Neural cell (in vitro differentiated cells): ENCODE results near the gene RSBN1. TPM values are rescaled to one million over a fixed set of nuclear protein-coding genes. Genes with fewer than 3 reads are reported as not detected.

Source experiments
- H2AFZ ChIP-seq: fragments of 200-600, 300-800 bp; sonication (generic), shearing (Covaris generic); 2 replicates; pipeline ENCODE4 v1.6.0; 2014; ENCODE audit warnings: low read depth, mild to moderate bottlenecking, antibody characterized with exemption, low read length, moderate library complexity
- H3F3A ChIP-seq: fragments of 200-600 bp; shearing (Covaris generic); 2 replicates; pipeline ENCODE4 v1.6.1; 2016; ENCODE audit warnings: mild to moderate bottlenecking, moderate library complexity, mixed read lengths, antibody characterized with exemption, low read length; ENCODE audit not compliant: insufficient read depth, poor library complexity, severe bottlenecking
- H3K27ac ChIP-seq: fragments of 200-600, 300-800 bp; sonication (generic), shearing (Covaris generic); 2 replicates; pipeline ENCODE4 v1.5.1; 2014; ENCODE audit warnings: mild to moderate bottlenecking, low read length, moderate library complexity
- H3K27me3 ChIP-seq: fragments of 300-800, 200-600 bp; sonication (generic), shearing (Covaris generic); 2 replicates; pipeline ENCODE4 v1.6.0; 2014; ENCODE audit warnings: mild to moderate bottlenecking, low read depth, low read length, moderate library complexity; ENCODE audit not compliant: insufficient read depth
- H3K36me3 ChIP-seq: fragments of 300-800, 200-600 bp; sonication (generic), shearing (Covaris generic); 2 replicates; pipeline ENCODE4 v1.5.1; 2014; ENCODE audit warnings: mild to moderate bottlenecking, antibody characterized with exemption, low read length, moderate library complexity; ENCODE audit not compliant: insufficient read depth
- H3K4me2 ChIP-seq: fragments of 300-800, 200-600 bp; sonication (generic), shearing (Covaris generic); 2 replicates; pipeline ENCODE4 v1.6.0; 2014; ENCODE audit warnings: mild to moderate bottlenecking, low read length
- H3K4me3 ChIP-seq: fragments of 300-800, 200-600 bp; sonication (generic), shearing (Covaris generic); 2 replicates; pipeline ENCODE4 v1.5.1; 2014; ENCODE audit warnings: mild to moderate bottlenecking, low read length, moderate library complexity
- H3K79me2 ChIP-seq: fragments of 200-600 bp; shearing (Covaris generic); replicated peaks from 2 replicates; pipeline ENCODE4 v1.6.0; 2014; ENCODE audit warnings: mild to moderate bottlenecking, low read length, moderate library complexity; ENCODE audit not compliant: insufficient read depth
- H3K9ac ChIP-seq: fragments of 300-800, 200-600 bp; sonication (generic), shearing (Covaris generic); 2 replicates; pipeline ENCODE4 v1.6.1; 2016; ENCODE audit warnings: mild to moderate bottlenecking, low read length, mixed read lengths
- H3K9me2 ChIP-seq: fragments of 200-600 bp; shearing (Covaris generic); 2 replicates; pipeline ENCODE4 v1.6.1; 2016; ENCODE audit warnings: mild to moderate bottlenecking, low read length, mixed read lengths; ENCODE audit not compliant: insufficient read depth
- H3K9me3 ChIP-seq: fragments of 200-600, 300-800 bp; sonication (generic), shearing (Covaris generic); 2 replicates; pipeline ENCODE4 v1.6.1; 2016; ENCODE audit warnings: mild to moderate bottlenecking, mixed run types, low read length, moderate library complexity, mixed read lengths
- H4K20me1 ChIP-seq: fragments of 200-600 bp; shearing (Covaris generic); 2 replicates; pipeline ENCODE4 v1.6.1; 2016; ENCODE audit warnings: mild to moderate bottlenecking, mixed run types; ENCODE audit not compliant: insufficient read depth
- EP300 ChIP-seq: fragments of 450-650 bp; conservative IDR thresholded peaks from 2 replicates; pipeline ENCODE4 v1.6.1; 2014; ENCODE audit warnings: antibody characterized with exemption, mild to moderate bottlenecking, moderate library complexity; ENCODE audit not compliant: poor library complexity, severe bottlenecking
- EZH2 ChIP-seq: fragments of 200-600, 300-800 bp; shearing (Covaris generic), sonication (generic); IDR thresholded peaks from 2 replicates; pipeline ENCODE4 v1.6.1; 2014; ENCODE audit warnings: antibody characterized with exemption, low read length, borderline replicate concordance, mild to moderate bottlenecking; ENCODE audit not compliant: insufficient read depth, poor library complexity, severe bottlenecking
- MXI1 ChIP-seq: fragments of 450-650 bp; conservative IDR thresholded peaks from 2 replicates; pipeline ENCODE4 v1.6.1; 2014; ENCODE audit warnings: antibody characterized with exemption, mild to moderate bottlenecking; ENCODE audit not compliant: poor library complexity, severe bottlenecking
- POLR2AphosphoS5 ChIP-seq: IDR thresholded peaks from 2 replicates; pipeline ENCODE4 v1.6.1; 2012
- RAD21 ChIP-seq: fragments of 450-650 bp; conservative IDR thresholded peaks from 2 replicates; pipeline ENCODE4 v1.6.1; 2014; ENCODE audit warnings: antibody characterized with exemption, mild to moderate bottlenecking, moderate library complexity
- SMC3 ChIP-seq: fragments of 450-650 bp; conservative IDR thresholded peaks from 2 replicates; pipeline ENCODE4 v1.6.1; 2014; ENCODE audit warnings: antibody characterized with exemption, mild to moderate bottlenecking, moderate library complexity; ENCODE audit not compliant: poor library complexity
- TAF1 ChIP-seq: IDR thresholded peaks from 2 replicates; pipeline ENCODE4 v1.6.1; 2012; ENCODE audit warnings: low read depth
- polyA plus RNA-seq: library from polyadenylated mRNA; depleted of rRNA; stranded (reverse); fragments of >200 nt; gene quantifications from 2 replicates; pipeline ENCODE4 v1.2.3, GENCODE V29; 2014
- TF ChIP-seq, protein P1 (sequence below): IDR thresholded peaks from 2 replicates; pipeline ENCODE4 v1.6.1; 2012; ENCODE audit warnings: borderline replicate concordance
- TF ChIP-seq, protein P2 (sequence below): fragments of 450-650 bp; IDR thresholded peaks from 2 replicates; pipeline ENCODE4 v1.5.1; 2014; ENCODE audit warnings: antibody characterized with exemption, mild to moderate bottlenecking, moderate library complexity; ENCODE audit not compliant: poor library complexity, severe bottlenecking

RSBN1 gene
- polyA plus RNA-seq, 1 donor from 2014 or later: 33.7 TPM

DNA sequence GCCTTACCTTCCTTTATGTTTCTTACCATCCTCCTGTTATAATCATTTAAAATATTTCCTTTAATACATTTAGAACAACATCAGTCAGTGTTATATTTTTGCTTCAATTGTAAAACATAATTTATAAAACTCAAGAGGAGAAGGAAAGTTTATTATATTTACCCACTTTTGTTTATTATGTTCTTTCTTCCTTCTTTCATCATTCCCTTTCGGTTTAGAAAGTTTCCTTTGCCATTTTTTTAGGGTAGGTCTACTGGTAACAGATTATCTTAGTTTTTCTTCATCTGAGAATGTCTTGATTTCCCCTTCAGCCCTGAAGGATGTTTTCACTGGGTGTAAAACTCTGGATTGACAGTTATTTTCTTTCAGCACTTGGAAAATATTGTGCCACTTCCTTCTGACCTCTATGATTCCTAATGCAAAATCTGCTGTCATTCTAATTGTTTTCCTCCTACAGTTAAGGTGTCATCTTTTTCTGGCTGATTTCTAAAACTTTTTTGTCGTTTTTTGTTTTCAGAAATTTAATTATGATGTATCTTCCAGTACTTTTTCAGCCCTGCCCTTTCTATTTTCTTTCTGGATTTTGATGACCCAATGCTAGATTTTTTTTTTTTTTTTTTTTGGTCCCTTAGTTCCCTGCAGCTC is 34.2 kb upstream of the RSBN1 start:
- H3K27ac ChIP-seq: no peak overlapping the region
- H3K27me3 ChIP-seq: no peaks in the 10 kb centered on the region
- no peak overlapping the region for H2AFZ ChIP-seq
- H3K9me3 ChIP-seq: no peaks in the 10 kb centered on the region
- no peaks in the 10 kb centered on the region for H3K36me3 ChIP-seq
- no peaks in the 10 kb centered on the region for H3K9me2 ChIP-seq
- no peak overlapping the region for H3K4me2 ChIP-seq
- no peaks in the 10 kb centered on the region for H3F3A ChIP-seq
- no peak overlapping the region for H3K9ac ChIP-seq
- TF ChIP-seq TAF1: no peak
- TF ChIP-seq, protein P1, sequence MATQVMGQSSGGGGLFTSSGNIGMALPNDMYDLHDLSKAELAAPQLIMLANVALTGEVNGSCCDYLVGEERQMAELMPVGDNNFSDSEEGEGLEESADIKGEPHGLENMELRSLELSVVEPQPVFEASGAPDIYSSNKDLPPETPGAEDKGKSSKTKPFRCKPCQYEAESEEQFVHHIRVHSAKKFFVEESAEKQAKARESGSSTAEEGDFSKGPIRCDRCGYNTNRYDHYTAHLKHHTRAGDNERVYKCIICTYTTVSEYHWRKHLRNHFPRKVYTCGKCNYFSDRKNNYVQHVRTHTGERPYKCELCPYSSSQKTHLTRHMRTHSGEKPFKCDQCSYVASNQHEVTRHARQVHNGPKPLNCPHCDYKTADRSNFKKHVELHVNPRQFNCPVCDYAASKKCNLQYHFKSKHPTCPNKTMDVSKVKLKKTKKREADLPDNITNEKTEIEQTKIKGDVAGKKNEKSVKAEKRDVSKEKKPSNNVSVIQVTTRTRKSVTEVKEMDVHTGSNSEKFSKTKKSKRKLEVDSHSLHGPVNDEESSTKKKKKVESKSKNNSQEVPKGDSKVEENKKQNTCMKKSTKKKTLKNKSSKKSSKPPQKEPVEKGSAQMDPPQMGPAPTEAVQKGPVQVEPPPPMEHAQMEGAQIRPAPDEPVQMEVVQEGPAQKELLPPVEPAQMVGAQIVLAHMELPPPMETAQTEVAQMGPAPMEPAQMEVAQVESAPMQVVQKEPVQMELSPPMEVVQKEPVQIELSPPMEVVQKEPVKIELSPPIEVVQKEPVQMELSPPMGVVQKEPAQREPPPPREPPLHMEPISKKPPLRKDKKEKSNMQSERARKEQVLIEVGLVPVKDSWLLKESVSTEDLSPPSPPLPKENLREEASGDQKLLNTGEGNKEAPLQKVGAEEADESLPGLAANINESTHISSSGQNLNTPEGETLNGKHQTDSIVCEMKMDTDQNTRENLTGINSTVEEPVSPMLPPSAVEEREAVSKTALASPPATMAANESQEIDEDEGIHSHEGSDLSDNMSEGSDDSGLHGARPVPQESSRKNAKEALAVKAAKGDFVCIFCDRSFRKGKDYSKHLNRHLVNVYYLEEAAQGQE: no peak
- TF ChIP-seq, protein P2, sequence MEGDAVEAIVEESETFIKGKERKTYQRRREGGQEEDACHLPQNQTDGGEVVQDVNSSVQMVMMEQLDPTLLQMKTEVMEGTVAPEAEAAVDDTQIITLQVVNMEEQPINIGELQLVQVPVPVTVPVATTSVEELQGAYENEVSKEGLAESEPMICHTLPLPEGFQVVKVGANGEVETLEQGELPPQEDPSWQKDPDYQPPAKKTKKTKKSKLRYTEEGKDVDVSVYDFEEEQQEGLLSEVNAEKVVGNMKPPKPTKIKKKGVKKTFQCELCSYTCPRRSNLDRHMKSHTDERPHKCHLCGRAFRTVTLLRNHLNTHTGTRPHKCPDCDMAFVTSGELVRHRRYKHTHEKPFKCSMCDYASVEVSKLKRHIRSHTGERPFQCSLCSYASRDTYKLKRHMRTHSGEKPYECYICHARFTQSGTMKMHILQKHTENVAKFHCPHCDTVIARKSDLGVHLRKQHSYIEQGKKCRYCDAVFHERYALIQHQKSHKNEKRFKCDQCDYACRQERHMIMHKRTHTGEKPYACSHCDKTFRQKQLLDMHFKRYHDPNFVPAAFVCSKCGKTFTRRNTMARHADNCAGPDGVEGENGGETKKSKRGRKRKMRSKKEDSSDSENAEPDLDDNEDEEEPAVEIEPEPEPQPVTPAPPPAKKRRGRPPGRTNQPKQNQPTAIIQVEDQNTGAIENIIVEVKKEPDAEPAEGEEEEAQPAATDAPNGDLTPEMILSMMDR: no peak
- TF ChIP-seq POLR2AphosphoS5: no peak
- no peak for TF ChIP-seq EP300
- TF ChIP-seq RAD21: no peak
- TF ChIP-seq EZH2: no peak
- TF ChIP-seq SMC3: no peak
- TF ChIP-seq MXI1: no peak
- no peaks in the 10 kb centered on the region for H3K79me2 ChIP-seq
- H3K4me3 ChIP-seq: no peak overlapping the region
- no peaks in the 10 kb centered on the region for H4K20me1 ChIP-seq

DNA sequence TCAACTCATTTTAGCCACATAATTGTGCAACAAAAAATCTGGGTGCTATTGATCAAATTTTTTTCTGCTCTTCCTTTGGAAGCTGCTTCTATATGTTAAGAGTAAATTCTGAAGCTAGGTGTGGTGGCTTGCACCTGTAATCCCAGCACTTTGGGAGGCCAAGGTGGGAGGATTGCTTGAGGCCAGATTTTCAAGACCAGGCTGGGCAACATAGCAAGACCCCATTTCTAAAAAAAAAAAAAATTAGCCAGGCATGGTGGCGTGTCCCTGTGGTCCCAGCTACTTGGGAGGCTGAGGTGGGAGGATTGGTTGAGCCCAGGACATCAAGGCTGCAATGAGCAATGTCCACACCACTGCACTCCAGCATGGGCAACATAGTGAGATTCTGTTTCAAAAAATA is 24.3 kb upstream of the RSBN1 start:
- no peak overlapping the region for H2AFZ ChIP-seq
- H3K27me3 ChIP-seq: no peaks in the 10 kb centered on the region
- H3K79me2 ChIP-seq: no peaks in the 10 kb centered on the region
- H3K9me3 ChIP-seq: no peaks in the 10 kb centered on the region
- H4K20me1 ChIP-seq: no peaks in the 10 kb centered on the region
- no peaks in the 10 kb centered on the region for H3K9me2 ChIP-seq
- no peaks in the 10 kb centered on the region for H3F3A ChIP-seq
- H3K36me3 ChIP-seq: no peaks in the 10 kb centered on the region
- H3K27ac ChIP-seq: no peak overlapping the region
- H3K4me3 ChIP-seq: no peak overlapping the region
- H3K4me2 ChIP-seq: no peak overlapping the region
- no peak for TF ChIP-seq RAD21
- TF ChIP-seq, protein P1: no peak
- no peak for TF ChIP-seq SMC3
- TF ChIP-seq MXI1: no peak
- no peak for TF ChIP-seq POLR2AphosphoS5
- TF ChIP-seq, protein P2: no peak
- no peak for TF ChIP-seq EZH2
- no peak for TF ChIP-seq TAF1
- TF ChIP-seq EP300: no peak
- no peak overlapping the region for H3K9ac ChIP-seq
